ENCODE data around the gene ZNF584.
A peak's percentile ranks its signal among the peaks of the same experiment; 100 is the strongest.
"Not testable (repeated sequence)": the region's sequence is repeated elsewhere in the genome, so short reads cannot be mapped to it uniquely, and the experiment has no call there.

ZNF584 gene

GRCh38 chr19:58406818-58407657 lies 1.4 kb upstream of the ZNF584 start:
- no peak for DNase-seq

GRCh38 chr19:58407658-58408151 lies 744 bp upstream of the ZNF584 start:
- no peak for DNase-seq

DNA sequence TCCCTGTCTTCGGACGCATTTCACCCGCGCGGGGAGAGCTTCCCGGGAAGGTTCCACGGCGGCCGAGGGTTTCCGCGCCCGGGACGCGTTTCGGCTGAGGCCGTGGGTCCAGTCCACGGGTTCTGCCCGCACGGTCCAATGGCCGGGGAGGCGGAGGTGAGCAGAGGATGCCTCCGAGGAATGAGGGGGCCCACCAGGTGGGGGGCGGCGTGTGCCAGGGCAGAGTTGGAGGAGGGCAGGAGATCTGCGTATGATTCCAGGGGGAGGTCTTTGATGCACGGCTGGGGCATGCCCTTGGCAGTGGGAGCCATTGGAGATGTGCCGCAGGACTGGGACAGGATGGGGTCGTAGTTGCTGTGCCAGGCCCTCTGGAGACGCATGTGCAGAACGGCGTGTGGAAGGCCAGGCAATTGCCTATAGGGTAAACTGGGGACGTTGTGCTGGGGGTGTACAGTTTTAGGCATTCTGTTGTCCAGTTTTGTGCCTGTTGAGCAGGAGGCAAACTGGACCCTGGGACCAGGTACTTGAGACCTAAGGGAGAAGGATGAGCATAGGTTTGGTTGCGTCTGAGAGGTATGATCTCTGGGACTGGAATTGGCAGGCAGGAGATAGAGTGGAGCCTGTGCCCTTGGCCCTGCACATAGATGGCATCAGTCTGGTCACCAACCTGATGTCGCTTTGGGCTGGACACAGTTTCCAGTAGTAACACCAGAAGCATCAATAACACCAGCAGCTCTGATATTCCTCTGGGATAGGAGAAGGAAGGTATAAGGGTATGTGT lies 751 bp downstream of the ZNF584 start:
- DNase-seq = peak in 1 of 2 experiments; percentile 50

DNA sequence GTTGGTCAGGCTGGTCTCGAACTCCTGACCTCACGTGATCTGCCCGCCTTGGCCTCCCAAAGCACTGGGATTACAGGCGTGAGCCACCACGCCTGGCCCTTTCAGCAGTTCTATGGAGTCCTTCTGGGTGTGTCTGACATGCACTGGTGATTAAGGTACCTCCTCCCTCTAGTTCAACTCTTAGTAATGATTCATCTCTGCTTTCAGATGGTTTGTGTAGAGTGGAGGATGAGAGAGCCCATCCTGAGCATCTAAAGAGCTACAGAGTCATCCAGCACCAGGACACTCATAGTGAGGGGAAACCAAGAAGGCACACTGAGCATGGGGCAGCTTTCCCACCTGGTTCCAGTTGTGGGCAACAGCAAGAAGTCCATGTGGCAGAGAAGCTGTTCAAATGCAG lies 8.2 kb downstream of the ZNF584 start:
- DNase-seq = no peak

DNA sequence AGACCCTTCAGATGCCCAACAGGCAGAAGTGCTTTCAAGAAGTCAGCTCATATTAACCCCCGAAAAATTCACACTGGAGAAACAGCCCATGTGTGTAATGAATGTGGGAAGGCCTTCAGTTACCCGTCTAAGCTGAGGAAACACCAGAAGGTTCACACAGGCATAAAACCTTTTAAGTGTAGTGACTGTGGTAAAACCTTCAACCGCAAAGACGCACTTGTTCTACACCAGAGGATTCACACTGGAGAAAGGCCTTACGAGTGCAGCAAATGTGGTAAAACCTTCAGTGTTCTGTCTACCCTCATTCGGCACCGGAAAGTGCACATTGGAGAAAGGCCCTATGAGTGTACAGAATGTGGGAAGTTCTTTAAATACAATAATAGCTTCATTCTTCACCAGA lies 8.6 kb downstream of the ZNF584 start:
- DNase-seq = no peak

DNA sequence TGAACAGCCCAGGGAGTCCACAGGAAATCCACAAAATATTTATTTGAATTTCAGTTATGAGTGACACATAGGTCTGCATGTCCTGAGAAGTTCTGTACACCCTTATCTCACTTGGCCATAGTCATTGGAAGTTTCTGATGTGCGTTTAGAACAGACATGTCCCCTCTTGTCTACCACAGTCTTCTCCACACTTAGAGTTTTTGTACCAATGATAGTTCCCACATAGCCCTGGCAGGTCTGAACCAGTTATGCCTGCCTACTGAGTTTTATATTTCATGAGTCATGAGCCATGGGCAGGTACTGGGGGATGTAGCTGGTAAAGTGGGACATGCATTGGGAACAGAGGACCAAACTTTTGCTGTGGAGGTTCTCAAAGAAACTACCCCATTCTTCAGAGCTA lies 20.2 kb downstream of the ZNF584 start:
- no peak for DNase-seq

DNA sequence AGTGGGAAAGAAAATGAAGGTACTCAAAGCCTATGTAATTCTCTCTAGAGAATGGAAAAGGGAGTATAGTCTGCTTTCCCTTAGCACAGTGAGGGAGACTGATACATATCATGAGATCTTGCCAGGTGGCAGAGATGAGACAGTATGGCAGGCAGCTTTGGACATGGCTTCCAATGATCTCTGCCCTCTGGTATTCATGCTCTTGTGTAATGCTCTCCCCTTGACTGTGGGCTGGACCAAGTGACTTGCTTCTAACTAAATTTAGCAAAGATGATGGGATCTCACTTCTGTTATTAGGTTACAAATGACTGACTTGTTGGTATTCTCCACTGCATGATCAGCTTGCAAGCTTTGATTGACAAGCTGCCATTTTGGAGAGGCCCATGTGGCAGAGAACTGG lies 21.3 kb downstream of the ZNF584 start:
- no peak for DNase-seq

GRCh38 chr19:58434217-58434616 lies 25.8 kb downstream of the ZNF584 start:
- no peak for DNase-seq

GRCh38 chr19:58439576-58440554 lies 31.4 kb downstream of the ZNF584 start, which contains the start of gene ZNF132:
ZNF132 (minus strand) TSS chr19:58440153; CDS start chr19:58439821, 332 bp downstream.
- no peak for DNase-seq

- DNase-seq = no peak
These were observed 32.1 kb downstream of the ZNF584 start for GRCh38 chr19:58440556-58440955.

GRCh38 chr19:58442986-58443385 lies 34.5 kb downstream of the ZNF584 start:
- DNase-seq = not testable (repeated sequence)

- not testable (repeated sequence) for DNase-seq
These were observed 40.4 kb downstream of the ZNF584 start for GRCh38 chr19:58448860-58449259.

- DNase-seq = not testable (repeated sequence)
These were observed 41.5 kb downstream of the ZNF584 start for GRCh38 chr19:58449980-58450379.

GRCh38 chr19:58450856-58451357 lies 42.5 kb downstream of the ZNF584 start:
- no peak for DNase-seq

DNA sequence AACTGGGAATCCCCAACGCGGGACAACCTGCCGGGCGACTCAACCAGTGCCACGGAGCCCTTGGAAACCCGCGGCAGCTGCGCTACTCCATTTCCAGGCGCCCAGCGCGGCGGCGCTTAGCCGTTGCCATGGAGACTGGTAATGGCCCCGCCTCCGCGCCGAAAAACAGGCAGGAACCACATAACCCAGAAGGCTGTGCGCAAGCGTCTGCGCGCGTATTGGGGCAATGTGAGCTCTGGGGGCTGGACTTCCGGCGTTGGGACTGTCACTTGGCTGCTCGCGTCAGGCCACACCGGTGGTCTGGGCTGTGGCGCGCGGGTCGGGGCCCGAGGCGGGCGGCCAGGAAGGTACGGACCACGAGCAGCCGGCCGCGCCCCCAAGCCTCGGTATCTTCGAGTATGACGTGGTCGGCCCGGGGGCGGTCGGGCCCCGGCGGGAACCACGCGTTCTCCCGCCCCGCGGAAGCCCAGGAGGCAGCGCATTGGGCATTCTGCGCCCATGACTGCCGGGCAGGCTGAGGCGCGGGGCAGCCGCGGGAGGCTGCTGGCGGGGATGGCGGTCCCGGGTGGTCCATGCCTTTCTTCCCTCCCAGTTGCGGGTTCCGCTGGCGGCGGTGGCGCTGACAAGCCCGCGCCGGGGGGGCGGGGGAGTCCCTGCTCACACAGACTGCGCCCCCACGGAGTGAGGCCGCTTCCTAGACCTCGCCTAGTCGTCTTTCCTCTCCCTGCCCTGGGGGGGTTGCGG lies 43.1 kb downstream of the ZNF584 start, which contains the start of gene ZNF324B:
Gene ZNF324B (plus strand): TSS at position 265 of the 744 bp plus-strand sequence. CDS start 2,080 bp downstream, outside the sequence.
- peak; percentile 96 for DNase-seq

GRCh38 chr19:58453743-58454142 lies 45.3 kb downstream of the ZNF584 start:
- no peak for DNase-seq

DNA sequence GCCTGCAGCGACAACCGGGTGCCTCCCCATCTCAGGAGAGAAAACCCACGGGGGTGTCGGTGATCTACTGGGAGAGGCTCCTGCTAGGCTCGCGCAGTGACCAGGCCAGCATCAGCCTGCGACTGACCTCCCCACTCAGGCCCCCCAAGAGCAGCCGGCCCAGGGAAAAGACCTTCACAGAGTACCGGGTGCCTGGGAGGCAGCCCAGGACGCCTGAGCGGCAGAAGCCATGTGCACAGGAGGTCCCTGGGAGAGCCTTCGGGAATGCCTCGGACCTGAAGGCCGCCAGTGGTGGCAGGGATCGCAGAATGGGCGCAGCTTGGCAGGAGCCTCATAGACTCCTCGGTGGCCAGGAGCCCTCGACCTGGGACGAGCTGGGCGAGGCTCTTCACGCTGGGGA lies 46.9 kb downstream of the ZNF584 start:
- no peak for DNase-seq

GRCh38 chr19:58456111-58456510 lies 47.7 kb downstream of the ZNF584 start:
- DNase-seq = no peak

- no peak for DNase-seq
These were observed 51.6 kb downstream of the ZNF584 start for GRCh38 chr19:58460039-58460438.

DNA sequence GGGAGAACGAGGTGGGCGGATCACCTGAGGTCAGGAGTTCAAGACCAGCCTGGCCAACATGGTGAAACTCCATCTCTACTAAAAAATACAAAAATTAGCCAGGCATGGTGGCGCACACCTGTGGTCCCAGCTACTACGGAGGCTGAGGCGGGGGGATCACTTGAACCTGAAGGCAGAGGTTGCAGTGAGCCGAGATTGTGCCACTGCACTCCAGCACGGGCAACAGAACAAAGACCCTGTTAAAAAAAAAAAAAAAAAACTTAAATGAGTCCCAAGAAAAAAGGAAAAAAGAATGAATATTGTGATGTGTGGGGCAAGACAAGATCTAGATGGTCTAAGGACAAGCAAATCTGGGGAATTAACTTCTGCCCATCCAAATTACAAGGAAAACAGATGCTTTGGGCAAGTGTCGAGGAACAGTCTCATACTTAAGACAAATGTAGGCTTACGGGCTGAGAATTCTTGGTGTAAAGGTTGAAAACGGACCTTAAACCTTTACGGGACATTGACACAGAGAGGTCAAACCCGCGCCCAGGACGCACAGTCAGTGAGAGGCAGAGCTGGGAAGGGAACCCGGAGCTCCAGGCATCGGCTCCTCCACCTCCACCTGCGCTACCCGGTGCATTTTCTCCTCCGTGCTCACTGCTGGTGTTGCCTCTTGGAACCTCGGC lies 57.8 kb downstream of the ZNF584 start:
- no peak for DNase-seq
